Head of caudate nucleus (tissue), 42 donors: ENCODE results near the gene UBA1.

Experiments
- DNase-seq, 42 donors: peaks; one replicate each; pipeline versions ENCODE4 v3.0.0 to v3.0.0-alpha.2; 2020 to 2021; ENCODE audit warnings: mixed read lengths in 7 of 42
- intact Hi-C: fragments of 100-400 bp; cut with DNase I; formaldehyde crosslinking; loops from one replicate; pipeline ENCODE4 v1.15.0; 2022

Gene UBA1

GRCh38 chrX:47182106-47182700 is 11.4 kb upstream of the UBA1 start:
- intact Hi-C loops = no loop called here
- DNase-seq = no peak

- no peak for DNase-seq
- intact Hi-C loops = no loop called here
Observed at GRCh38 chrX:47184486-47184885, 9.1 kb upstream of the UBA1 start.

GRCh38 chrX:47185241-47185640 is 8.4 kb upstream of the UBA1 start:
- peak in 5 of 42 donors; percentile 8 to 48 (median 28) for DNase-seq
- intact Hi-C loops = no loop called here

GRCh38 chrX:47186096-47186740 is 7.4 kb upstream of the UBA1 start:
- intact Hi-C loops = no loop called here
- DNase-seq = no peak

- no peak for DNase-seq
- intact Hi-C loops = no loop called here
Observed at GRCh38 chrX:47187106-47187677, 6.4 kb upstream of the UBA1 start.

- intact Hi-C loops = loop anchor here (5.0 kb wide), 1 partner anchor 192 kb away; no protein-coding TSS in a partner anchor
- no peak for DNase-seq
Observed at GRCh38 chrX:47189906-47190305, 3.7 kb upstream of the UBA1 start.

- DNase-seq = peak; percentile 81 to 94 (median 89)
Observed at GRCh38 chrX:47190445-47191269, 3.0 kb upstream of the UBA1 start.

GRCh38 chrX:47191331-47191730 is 2.3 kb upstream of the UBA1 start:
- intact Hi-C loops = loop anchor here (5.0 kb wide), 1 partner anchor 191 kb away; no protein-coding TSS in a partner anchor
- peak in 10 of 42 donors; percentile 12 to 45 (median 34) for DNase-seq

More at GRCh38 chrX:47190445-47191269, 3.0 kb upstream of the UBA1 start:
- intact Hi-C loops = loop anchor here (5.0 kb wide), 1 partner anchor 192 kb away; no protein-coding TSS in a partner anchor

- no peak for DNase-seq
- intact Hi-C loops = loop anchor here (2.0 to 5.0 kb wide), 2 partner anchors 190 to 331 kb away; no protein-coding TSS in a partner anchor
Observed at GRCh38 chrX:47191806-47192401, 1.7 kb upstream of the UBA1 start.

GRCh38 chrX:47194194-47194787 is 662 bp downstream of the UBA1 start:
- intact Hi-C loops = loop anchor here (5.0 kb wide), 1 partner anchor 188 kb away; no protein-coding TSS in a partner anchor
- DNase-seq = no peak

GRCh38 chrX:47196098-47196497 is 2.5 kb downstream of the UBA1 start:
- no peak for DNase-seq
- intact Hi-C loops = no loop called here

GRCh38 chrX:47197526-47197925 is 3.9 kb downstream of the UBA1 start:
- DNase-seq = no peak

GRCh38 chrX:47198026-47198686 is 4.5 kb downstream of the UBA1 start:
- intact Hi-C loops = no loop called here
- DNase-seq = no peak

More at GRCh38 chrX:47197526-47197925, 3.9 kb downstream of the UBA1 start:
- intact Hi-C loops = no loop called here

- intact Hi-C loops = no loop called here
- DNase-seq = no peak
Observed at GRCh38 chrX:47198687-47199080, 5.1 kb downstream of the UBA1 start.

GRCh38 chrX:47199286-47199685 is 5.7 kb downstream of the UBA1 start:
- DNase-seq = no peak
- intact Hi-C loops = no loop called here

- intact Hi-C loops = no loop called here
- DNase-seq = no peak
Observed at GRCh38 chrX:47200385-47201150, 6.9 kb downstream of the UBA1 start.

- intact Hi-C loops = no loop called here
- DNase-seq = no peak
Observed at GRCh38 chrX:47201345-47201944, 7.8 kb downstream of the UBA1 start.
